C4-2B (cell line): ENCODE results near the gene SRMS.

Experiments used
- ZFX ChIP-seq: fragments of 450-650 bp; IDR thresholded peaks from 2 replicates; pipeline ENCODE4 v1.6.1; 2017
- TF ChIP-seq, protein P1 (sequence below): fragments of 450-650 bp; conservative IDR thresholded peaks from 2 replicates; pipeline ENCODE4 v1.5.1; 2017; ENCODE audit warnings: mild to moderate bottlenecking

DNA sequence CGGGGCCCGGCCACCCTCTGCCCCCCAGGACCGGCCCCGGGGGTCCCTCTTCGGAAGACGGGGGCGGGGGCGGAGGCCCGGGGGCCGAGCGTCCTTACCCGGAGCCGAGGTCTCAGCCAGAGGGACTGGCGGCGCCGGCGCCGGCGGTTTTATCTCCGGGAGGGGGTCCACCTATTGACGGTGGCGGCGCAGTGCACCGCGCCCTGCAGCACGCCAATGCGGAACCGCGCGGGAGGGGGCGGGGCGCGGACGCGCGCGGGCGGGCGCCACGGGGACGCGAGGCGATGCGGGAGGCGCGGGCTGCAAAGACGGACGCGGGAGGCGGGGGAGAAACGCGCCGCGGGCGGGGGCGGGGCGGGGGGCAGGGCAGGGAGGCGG lies 48.6 kb downstream of the SRMS start, which contains the start of gene EEF1A2:
- TF ChIP-seq, protein P1, sequence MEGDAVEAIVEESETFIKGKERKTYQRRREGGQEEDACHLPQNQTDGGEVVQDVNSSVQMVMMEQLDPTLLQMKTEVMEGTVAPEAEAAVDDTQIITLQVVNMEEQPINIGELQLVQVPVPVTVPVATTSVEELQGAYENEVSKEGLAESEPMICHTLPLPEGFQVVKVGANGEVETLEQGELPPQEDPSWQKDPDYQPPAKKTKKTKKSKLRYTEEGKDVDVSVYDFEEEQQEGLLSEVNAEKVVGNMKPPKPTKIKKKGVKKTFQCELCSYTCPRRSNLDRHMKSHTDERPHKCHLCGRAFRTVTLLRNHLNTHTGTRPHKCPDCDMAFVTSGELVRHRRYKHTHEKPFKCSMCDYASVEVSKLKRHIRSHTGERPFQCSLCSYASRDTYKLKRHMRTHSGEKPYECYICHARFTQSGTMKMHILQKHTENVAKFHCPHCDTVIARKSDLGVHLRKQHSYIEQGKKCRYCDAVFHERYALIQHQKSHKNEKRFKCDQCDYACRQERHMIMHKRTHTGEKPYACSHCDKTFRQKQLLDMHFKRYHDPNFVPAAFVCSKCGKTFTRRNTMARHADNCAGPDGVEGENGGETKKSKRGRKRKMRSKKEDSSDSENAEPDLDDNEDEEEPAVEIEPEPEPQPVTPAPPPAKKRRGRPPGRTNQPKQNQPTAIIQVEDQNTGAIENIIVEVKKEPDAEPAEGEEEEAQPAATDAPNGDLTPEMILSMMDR: no peak; the same call in 1 of the 2 replicates
- no peak for TF ChIP-seq ZFX
